Measurements from ENCODE around the gene TTC27.
"Not testable (repeated sequence)": the region's sequence is repeated elsewhere in the genome, so short reads cannot be mapped to it uniquely, and the experiment has no call there.

Gene TTC27

DNA sequence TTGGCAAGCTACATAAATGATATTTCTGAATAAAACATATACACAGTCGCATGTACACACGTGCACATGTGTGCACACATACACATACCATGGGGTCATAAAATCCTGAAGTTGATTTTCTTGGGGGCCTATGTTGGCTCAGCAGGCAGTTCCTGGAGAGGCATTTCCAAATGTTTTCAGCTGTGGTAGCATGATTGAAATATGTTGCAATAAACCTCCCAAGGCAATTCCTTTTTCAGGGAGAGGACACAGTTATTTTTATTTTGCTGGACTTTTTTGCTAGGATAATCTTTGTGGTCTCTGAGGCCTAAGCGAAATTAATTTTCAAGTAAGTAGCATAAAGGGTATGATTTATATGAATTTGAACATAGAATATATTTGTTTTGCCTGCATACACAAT, 192.2 kb downstream of the TTC27 start:
- no peak for DNase-seq

DNA sequence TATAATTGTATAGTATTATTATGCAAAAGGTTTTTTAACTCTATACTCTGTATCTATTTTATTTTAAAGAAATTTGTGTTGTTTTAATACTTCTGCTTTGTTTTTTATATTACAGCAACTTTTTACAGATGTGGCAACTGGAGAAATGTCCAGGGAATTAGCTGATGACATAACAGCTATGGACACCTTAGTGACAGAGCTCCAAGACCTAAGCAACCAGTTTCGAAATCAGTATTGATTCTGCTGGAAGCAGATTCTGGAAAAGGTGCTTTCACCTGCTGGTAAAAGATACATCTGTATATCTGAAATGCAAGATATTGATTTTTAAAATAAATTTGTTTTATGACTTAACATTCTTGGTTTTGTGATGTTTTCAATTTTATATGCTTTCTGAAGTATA, 192.9 kb downstream of the TTC27 start:
- no peak for DNase-seq

DNA sequence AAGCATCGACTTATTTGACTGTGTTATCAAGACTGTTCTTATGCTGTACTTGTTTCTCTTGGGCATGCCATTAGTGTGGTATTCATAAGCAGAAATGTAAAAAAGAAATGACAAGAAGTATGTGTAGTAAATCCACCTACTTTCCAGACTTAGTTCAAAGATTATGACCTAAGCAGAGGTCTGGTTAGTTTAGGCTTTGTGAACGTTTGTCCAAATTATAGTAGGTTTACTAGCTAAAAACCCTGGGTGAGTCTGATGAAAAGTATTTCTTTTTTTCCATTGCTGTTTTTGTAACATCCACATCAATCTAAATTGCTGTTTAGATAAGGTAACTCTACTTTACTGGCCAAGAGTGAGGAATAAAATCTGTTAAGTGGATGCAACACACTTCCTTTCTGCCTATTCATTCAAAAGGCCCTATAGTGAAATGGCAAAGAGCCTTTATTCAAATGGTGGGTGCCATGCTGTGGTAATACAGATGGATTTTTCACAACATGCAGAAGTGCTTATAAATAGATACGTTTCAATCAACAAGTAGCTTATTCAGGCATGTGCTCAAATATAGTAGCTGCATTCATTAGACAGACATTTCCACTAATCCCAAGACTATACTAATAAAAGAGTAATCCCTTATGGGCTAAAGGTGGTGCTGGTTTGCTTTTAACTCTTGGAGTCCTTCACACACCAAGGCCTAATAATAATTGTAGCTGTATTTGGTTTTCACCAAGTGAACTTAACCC, 196.4 kb downstream of the TTC27 start:
- DNase-seq, result no peak

DNA sequence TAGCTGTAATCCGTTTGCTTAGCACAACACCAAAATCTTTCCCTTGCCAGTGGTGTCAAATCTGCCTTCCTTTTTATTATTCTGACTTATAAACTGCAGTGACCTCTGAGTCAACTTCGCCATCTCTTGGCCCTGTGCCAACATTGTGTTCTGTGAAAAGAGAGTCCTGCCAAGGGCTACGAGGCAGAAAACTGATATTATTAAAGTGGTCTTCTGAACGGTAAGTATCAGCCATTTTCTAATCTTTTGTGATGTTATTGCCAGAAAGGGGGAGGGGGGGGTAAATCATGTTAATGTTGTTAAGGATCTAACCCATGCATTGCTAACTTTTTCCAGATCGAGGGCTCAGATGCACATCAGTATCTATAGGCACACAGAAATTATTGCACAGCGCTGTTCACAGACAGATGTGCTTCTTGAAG, 197.5 kb downstream of the TTC27 start:
- no peak for DNase-seq

DNA sequence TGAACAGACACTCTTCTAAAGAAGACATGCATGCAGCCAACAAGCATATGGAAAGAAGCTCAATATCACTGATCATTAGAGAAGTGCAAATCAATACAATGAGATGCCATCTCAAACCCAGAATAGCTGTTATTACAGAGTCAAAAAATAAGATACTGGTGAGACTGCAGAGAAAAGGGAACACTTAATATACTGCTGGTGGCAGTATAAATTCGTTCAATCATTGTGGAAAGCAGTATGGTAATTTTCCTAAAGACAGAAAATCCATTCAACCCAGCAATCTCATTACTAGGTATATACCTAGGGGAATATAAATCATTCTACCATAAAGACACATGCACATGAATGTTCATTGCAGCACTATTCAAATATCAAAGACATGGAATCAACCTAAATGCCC, 202.3 kb downstream of the TTC27 start:
- no peak for DNase-seq

DNA sequence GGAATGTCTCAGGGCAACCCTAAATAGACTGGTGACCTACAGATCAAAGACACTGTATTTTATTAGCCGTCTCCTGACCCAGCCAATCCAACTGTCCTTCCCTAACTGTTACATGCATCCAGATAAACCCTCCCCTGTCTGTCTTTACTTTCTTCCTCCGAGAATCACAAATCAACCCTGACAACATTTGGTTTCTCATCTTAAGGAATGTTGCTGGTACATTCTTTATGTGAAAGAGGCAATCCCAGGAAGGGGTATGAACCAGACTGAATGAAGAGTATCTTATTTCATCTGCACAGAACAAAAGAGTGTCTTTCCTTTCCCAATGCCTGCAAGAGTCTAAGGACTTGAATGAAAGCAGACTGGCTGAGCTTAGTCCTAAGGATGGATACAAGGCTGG, 205.0 kb downstream of the TTC27 start:
- no peak for DNase-seq

DNA sequence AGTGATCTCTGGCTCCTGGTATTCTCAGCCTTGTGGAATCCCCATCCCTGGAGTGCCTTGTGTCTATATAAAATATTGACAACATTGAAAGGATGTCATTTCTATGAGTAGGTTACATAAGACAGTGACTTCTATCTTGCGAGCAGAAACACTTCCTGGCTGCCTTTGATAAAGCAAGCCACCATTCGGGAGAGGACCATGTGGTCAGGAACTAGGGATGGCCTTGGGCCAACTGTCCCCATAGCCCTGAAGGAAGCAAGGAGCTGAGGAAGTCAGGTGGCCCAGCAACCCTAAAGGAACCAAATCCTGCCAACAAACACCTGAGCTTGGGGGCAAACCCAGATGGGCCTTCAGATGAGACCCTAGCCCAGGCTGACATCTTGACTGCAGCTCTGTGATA, 205.9 kb downstream of the TTC27 start:
- no peak for DNase-seq

DNA sequence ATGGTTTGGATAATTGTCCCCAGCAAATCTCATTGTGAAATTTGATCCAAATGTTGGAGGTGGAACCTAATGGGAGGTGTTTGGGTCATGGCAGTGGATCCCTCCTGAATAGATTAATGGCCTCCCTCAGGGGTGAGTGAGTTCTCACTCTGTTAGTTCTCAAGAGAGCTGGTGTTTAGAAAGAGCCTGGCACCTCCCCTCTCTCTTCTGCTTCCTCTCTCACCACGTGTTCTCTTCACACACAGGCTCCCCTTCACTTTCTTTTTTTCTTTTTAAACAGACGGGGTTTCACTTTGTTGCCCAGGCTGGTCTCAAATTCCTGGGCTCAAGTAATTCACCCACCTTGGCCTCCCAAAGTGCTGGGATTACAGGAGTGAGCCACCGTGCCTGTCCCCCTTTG, 207.3 kb downstream of the TTC27 start:
- DNase-seq, result no peak

DNA sequence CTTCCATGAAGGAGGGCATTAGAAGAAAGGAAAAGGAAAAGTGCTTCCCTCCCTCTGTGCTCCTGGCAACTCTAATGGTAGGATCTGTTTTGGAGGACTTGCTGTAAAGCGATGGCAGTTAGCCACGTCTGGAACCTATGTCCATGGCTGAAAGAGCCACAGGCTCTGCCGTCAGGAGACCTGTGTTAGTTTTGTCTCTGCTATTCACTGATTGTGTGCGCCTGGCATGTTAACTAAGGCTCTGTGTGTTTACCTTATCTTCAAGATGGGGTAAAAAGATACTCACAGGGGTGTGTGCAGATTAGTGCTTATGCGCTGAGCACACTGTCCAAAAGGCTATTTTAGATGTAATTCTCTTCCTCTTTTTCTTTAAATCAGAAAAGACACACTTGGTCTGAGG, 209.1 kb downstream of the TTC27 start:
- DNase-seq, result no peak

DNA sequence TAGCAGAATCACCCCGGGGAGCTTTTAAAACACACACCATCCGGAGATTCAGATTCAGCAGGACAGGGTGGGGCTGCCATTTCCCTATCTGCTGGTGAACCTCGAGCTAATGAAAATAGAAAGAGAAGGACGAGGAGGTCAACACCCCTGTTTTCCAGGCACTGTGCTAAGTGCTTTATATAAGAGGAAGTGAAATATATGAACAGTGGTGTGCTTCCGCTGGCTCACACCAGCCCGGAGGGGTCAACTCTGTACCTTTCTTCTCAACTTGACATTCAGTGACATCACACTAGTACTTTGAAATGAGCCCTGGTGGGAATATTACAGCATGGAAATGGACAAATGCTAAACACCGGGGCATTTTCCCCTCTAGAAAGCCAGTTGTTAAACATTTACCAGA, 210.6 kb downstream of the TTC27 start:
- no peak for DNase-seq

DNA sequence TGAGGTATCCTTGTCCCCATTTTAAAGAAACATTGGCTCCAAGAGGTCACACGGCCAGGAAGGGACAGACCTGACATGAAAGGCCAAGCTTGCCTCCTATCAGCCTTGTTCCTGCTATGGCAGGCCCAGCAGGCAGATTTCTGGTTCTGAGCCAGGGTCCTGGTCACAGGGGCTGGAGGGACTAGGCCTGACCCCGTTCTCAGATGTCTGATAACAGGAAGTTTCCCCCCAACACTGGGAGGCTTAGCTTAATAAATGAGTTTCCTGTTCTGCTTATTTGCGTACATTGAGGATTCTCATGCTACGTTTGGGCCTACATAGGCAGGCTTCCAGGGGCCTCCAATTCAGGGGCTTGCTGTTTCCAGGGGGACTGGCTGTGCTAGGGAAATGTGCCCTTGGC, 211.1 kb downstream of the TTC27 start:
- DNase-seq, result no peak

DNA sequence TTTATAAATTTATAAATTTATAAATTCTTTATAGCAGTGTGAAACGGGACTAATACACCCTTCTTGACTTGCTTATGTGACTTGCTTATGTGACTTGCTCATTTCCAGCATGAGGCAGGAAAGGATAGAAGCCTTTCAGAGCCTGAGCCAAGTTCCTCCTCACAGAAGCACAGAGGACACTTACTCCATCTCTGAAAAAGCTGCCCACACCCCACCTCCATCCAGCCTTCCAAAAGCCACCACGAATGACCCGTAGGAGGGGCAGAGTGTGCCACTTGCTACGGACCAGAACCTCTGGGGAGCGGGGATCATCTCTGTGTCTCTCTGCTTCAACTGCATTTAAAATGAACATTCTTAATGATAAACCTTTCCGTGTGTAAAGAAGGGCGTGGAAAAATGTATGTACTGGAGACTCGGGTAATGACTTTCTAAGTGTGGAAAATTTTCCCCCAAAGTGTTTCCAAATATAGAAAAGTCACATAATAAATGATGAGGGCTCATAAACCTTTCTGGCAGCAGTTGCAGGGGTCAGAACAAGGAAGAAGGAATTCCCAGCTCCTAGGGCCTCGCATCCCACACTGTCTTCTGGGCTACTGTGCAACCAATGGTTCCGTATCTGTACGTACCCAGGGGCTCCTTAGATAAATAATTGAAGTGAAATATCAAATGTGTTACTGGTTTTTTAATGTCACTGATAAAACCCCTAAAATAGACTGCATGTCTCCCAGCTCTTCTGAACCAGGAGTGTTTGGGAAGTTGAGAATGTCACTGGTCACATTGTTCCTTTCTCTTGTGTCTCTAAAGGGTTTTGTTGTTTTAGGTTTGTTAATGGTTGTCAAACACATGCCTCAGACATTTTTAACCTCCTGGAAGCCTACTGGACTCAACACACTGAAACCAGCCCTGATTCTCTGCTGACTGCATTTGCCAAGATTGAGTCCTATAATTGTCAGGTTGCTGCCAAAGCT, 214.4 kb downstream of the TTC27 start:
- DNase-seq, result no peak

DNA sequence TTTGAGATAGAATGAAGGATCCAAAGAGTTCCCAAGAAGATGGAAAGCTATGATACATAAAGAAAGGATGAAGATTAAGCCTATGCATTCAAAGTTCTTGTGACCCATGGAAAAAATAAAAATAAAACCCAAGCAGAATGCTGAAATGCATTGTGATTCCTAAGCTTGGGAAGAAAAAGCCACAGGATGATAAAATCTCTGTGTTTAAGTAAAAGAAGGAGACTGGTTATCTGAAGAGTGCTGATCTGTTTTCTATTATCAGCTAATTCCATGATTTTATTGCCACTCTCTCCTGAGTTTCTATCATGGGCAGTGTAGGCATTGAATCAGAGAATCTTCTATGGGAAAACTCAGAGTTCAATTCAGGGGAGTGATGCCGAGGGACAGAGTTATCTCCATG, 215.8 kb downstream of the TTC27 start:
- no peak for DNase-seq

DNA sequence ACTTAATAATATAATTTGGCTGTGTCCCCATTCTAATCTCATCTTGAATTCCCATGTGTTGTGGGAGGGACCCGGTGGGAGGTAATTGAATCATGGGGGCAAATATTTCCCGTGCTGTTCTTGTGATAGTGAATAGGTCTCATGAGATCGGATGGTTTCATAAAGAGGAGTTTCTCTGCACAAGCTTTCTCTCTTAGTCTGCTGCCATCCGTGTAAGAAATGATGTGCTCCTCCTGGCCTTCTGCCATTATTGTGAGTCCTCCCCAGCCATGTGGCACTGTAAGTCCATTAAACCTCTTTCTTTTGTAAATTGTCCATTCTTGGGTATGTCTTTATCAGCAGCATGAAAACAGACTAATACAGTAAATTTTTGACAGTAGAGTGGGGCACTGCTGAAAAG, 216.4 kb downstream of the TTC27 start:
- DNase-seq, result no peak

DNA sequence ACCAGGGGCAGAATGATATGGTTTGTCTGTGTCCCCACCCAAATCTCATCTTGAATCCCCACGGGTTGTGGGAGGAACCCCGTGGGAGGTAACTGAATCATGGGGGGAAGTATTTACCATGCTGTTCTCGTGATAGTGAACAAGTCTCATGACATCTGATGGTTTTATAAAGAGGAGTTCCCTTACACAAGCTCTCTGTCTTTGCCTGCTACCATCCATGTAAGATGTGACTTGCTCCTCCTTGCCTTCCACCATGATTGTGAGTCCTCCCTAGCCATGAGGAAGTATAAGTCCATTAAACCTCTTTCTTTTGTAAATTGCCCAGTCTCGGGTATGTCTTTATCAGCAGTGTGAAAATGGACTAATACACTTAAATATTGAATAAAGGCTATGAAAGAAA, 218.4 kb downstream of the TTC27 start:
- not testable (repeated sequence) for DNase-seq

DNA sequence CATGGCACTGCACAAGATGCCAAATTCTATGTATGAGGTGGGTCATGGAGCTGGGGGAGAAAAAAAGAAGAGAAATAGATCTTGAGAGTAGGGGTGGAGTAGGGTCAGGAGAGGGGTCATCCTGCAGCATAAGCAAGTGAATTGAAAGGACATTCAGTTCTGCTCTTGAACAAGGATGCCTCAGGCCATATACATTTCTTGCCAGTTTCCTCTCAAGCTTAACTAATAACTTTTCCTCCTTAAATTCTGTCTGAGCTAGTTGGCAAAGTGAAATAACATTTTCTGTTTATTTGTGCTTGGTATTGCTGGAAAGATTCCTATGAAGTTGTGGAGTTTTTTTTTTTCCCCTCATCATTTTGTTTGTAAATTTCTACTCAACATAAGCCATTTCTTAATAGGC, 219.9 kb downstream of the TTC27 start:
- DNase-seq, result no peak

DNA sequence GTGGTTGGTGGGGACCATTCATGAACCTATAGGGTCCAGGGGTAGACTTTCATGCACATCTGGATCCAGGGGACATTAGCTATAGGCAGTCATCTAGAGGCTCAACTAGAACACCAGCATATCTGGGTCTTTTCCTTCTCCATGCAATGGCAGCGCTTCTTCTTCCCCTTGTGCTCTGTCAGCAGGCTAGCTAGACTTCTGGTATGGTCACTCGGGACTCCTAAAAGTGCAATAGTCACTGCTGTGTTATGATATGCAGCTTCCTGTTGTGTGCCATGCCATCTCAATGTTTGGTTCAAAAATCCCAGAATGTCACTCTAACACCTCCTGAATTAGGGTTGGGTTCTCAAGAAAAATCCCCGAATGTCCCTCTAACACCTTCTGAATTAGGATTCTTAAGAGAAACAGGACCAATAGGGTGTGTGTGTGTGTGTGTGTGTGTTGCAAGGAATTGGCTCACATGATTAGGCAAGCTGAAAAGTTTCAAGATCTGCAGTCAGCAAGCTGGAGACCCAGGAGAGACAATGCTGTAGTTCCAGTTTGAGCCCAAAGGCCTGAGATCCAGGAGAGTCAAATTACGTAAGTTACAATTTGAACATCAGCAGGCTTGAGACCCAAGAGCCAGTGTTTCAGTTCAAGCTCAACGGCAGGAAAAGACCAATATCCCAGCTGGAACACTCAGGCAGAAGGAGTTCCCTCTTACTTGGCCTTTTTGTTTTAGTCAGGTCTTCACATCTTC, 221.8 kb downstream of the TTC27 start:
- no peak for DNase-seq

DNA sequence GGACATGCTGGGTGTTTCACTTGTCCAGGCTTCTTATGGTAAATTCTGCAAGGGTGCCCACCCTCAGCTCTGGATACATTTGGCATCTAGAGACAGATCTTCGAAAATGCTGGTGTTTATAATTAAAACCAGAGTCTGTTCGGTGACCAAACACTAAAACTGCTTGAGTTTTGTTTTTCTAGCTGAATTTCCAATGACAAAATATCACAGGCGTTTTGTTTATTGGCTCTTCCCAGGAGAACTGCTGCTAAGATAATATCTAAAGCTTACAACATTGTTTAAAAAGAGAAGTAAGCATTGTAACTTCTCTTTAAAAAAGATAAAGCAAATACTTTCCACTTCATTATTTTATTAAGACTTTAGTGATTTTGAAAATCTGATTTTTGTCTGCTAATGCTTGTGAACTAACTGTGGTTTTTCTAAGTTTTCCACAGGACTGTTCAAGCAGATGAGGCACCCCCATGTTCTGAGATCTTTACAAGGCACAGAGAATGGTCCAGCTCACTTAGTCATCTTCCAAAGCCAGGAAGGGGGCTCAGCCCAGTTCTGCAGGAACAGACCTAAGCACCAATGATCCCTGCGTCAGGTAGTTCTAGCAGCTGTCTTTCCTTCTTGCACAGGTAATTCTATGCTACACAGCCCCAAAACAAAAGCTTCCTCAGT, 224.1 kb downstream of the TTC27 start:
- no peak for DNase-seq

DNA sequence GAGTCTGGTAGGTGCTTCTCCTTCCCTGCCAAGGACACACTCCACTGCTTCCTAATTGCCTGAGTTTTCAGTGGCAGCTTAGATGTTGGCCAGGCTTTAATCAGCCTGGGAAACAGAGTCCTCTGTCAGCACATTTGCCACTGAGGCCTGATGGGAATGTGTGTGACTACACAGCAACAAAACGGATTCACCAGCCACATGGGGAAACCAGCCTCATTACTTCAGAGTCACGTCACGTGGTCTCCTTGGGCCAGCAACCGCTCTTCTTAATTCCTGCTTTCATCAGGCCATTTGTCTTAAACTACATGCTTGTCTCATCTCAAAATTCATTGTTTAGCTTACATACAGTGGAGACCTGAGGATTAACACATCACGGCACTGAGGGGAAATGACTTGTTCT, 225.0 kb downstream of the TTC27 start:
- DNase-seq, result no peak

DNA sequence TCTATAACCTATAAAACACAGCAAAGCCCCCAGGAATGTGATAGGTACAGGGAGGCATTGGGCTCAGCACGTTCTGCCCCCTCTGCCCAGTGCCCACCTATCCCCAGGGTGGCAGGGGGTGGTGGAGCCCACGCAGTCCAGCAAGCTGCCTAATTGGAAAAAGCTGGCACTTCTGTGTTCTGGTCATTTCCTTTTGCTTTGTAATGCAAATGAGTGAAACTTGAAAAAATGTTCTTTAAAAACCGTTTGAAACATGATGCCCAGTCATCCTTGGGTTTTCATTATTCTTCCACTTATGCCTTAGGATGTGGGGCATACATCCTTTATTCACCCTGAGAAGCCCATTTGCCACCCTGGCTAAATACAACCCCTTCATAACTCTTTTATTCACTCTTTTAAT, 229.0 kb downstream of the TTC27 start:
- no peak for DNase-seq

DNA sequence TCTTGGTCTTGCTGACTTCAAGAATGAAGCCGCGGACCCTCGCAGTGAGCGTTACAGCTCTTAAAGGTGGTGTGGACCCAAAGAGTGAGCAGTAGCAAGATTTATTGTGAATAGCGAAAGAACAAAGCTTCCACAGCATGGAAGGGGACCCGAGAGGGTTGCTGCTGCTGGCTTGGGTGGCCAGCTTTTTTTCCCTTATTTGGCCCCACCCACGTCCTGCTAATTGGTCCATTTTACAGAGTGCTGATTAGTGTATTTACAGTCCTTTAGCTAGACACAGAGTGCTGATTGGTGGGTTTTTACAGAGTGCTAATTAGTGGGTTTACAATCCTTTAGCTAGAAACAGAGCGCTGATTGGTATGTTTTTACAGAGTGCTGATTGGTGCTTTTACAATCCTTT, 230.9 kb downstream of the TTC27 start:
- no peak for DNase-seq

DNA sequence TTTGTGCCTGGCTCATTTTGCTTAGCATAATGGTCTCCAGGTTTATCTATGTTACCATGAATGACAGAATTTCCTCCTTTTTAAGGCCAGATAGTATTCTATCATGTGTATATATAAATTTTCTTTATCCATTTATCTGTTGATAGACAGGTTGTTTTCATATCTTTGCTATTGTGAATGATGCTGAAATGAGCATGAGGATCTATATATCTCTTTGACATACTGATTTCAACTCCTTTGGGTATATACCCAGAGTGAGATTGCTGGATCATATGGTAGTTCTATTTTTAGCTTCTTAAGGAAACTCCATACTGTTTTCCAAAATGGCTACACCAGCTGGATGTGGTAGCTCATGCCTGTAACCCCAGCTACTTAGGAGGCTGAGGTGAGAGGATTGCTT, 232.5 kb downstream of the TTC27 start:
- DNase-seq, result no peak
